ENCODE data around the gene KIAA0930.

DNA sequence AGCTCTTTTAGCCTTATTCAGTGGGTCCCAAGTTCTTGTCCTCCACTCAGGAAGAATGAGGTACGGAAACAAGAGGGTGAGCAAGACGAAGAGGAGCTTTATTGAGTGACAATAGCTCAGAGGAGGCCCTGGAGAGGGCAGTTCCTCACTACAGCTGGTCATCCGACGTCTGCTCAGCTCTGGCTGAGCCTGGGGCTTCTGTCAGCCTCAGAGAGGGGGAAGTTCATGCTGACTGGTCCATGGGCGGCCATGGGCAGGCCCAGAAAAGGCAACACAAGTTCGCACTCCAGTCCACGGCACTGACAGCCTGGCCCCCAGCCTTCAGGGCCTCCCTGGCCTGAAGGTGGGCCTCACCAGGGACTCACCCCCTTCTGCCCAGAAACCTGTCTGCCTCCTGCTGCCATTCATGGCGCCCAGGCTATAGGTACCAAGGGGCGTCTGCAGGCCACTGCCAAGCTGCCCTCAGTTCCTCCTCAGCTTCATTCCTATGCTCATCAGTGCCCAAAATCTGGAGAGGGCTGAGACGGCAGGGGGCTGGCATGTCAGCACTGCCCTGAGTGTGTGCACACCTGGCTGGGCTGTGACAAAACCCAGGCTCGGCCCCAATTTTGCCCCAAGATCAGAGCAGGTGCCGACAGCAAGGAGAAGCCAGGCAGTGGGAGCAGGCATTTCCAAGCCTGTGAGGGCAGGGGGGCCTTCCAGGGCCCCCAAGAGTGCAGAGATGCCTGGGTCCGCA is 21.7 kb upstream of the KIAA0930 start:
- no peak for TF ChIP-seq POLR2A (IDR thresholded peaks at IDR 0.05)
- TF ChIP-seq, protein P1, sequence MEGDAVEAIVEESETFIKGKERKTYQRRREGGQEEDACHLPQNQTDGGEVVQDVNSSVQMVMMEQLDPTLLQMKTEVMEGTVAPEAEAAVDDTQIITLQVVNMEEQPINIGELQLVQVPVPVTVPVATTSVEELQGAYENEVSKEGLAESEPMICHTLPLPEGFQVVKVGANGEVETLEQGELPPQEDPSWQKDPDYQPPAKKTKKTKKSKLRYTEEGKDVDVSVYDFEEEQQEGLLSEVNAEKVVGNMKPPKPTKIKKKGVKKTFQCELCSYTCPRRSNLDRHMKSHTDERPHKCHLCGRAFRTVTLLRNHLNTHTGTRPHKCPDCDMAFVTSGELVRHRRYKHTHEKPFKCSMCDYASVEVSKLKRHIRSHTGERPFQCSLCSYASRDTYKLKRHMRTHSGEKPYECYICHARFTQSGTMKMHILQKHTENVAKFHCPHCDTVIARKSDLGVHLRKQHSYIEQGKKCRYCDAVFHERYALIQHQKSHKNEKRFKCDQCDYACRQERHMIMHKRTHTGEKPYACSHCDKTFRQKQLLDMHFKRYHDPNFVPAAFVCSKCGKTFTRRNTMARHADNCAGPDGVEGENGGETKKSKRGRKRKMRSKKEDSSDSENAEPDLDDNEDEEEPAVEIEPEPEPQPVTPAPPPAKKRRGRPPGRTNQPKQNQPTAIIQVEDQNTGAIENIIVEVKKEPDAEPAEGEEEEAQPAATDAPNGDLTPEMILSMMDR (IDR thresholded peaks at IDR 0.05): no peak

Measured in testis (tissue), 2 donors.